GM19025 (cell line): ENCODE data around the gene TRIO.

Experiments used
- ATAC-seq: cut with Tn5 transposase; IDR thresholded peaks from one replicate; pipeline ENCODE4 v1.9.1; 2021; ENCODE audit warnings: mild to moderate bottlenecking, low read depth, moderate library complexity; ENCODE audit not compliant: unreplicated experiment

The TRIO gene

DNA sequence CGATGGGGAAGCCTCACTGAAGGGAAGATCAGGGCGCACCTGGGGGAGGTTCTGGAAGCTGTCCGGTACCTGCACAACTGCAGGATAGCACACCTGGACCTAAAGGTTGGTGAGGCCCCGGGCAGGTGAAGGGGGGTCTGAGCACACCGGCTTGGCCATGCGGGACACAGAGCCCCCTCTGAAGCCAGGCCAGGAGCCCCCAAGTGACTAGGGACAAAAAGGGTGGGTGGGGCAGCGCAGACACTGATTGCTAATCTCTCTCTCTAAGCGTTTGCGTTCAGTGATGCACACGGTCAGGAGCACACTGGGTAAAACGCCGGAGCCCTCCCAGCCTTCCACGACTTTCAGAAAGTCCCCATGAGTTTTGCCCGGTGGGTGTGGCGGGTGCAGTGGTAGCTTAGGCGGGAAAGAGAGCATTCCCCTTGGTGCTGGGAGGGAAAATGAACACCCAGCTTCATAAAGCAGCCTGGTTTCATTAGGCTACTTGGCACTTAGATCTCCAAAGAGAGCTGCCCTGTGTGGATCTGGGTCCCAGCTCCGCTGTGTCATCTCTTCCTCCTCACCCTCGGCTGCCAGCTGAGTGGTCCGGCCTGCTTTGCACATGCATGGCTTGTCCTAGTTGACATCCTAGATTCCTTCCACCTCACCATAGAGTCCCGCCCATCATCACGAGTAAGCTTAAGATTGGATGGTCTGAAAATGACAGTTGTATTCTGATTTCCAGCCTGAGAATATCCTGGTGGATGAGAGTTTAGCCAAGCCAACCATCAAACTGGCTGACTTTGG, 364.2 kb downstream of the TRIO start:
- no peak for ATAC-seq

DNA sequence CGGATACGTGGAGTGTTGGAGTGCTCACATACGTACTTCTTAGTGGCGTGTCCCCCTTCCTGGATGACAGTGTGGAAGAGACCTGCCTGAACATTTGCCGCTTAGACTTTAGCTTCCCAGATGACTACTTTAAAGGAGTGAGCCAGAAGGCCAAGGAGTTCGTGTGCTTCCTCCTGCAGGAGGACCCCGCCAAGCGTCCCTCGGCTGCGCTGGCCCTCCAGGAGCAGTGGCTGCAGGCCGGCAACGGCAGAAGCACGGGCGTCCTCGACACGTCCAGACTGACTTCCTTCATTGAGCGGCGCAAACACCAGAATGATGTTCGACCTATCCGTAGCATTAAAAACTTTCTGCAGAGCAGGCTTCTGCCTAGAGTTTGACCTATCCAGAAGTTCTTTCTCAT, 364.9 kb downstream of the TRIO start:
- ATAC-seq, result no peak

DNA sequence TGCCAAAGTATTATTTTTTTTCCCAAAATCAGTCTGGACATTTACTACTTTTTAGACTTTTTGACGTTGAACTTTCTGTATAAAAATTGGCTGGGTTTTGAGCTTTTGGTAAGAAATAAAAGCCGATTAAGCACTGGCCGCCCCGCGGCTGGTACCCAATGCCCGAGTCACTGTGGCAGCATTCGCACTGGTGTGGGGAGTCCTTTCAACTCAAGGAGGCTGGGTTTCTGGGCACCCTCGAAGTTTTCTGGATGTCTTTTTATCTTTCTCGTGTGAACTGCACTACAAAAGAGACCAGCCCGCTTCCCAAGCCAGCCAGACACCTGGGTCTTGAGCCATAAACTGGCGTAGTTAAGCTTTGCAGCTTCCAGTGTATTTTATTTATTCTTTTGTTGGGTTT, 366.4 kb downstream of the TRIO start:
- no peak for ATAC-seq

DNA sequence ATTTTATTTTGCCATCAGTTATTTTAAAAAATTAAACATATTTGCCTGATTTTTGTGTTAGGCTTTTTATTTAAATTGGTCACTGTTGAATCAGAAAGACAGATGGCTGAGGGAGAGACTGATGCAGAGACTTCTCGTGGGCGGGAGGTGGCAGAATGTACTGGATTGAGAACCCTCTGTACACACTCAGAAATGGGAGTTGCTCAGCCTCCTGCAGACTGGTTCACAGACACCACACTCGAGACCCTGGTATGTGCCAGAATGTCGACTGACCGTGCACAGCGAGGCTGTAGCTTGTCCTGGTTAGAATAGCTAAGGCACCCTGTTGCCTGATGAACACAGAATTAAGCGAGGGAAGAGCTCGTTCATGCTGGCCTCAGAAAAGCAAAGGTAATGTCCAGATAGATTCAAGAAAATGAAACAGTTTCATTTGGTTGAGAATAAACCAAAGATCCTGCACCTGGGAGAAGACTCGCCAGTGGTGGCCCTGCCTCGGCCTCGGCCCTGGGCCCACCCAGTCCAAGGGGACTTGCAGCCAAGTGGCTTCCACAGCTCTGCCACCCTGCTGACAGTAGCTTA, 367.1 kb downstream of the TRIO start:
- no peak for ATAC-seq

DNA sequence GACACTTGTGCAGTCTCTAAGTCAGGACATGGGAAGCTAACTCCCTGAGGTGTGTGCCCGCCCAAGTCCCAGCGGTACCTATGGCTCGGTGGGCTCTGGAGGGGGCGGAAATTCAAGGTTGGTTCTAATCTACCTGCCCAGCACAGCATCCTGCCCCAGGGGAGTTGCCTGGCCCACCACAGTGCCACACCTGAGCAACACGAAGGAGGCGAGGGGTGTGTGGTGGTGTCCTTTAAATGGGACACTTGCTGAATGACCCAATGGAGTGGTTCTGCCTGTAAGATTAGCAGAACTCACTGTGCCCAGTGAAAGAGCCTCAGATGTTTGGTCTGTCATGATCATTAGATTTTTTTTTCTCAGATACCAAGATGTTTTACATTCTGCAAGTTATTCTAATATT, 367.7 kb downstream of the TRIO start:
- no peak for ATAC-seq

DNA sequence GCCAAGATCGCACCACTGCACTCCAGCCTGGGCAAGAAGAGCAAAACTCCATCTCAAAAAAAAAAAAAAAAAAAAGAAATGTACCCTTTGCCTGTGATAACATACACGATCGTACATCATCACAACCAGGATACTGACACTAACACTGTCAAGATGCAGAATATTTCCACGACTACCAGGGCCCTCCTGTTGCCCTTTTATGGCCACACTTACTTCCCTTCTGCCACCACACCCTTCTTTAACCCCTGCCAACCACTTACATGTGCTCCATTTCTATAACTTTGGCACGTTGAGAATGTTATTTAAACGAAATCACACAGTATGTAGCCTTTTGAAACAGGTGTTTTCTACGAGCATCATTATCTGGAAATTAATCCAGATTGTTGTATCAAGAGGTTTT, 369.4 kb downstream of the TRIO start:
- no peak for ATAC-seq

DNA sequence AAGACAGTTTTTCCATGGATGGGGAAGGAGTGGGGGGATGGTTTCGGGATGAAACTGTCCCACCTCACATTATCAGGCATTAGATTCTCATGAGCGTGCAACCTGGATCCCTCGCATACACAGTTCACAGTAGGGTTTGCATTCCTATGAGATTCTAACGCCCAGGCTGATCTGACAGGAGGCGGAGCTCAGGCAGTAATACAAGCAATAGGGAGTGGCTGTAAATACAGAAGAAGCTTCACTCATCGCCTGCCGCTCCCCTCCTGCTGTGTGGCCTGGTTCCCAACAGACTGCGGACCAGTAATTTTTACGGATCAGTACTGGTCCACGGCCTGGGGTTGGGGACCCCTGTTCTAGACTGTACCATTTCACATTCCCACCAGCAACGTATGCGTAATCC, 370.1 kb downstream of the TRIO start:
- no peak for ATAC-seq

DNA sequence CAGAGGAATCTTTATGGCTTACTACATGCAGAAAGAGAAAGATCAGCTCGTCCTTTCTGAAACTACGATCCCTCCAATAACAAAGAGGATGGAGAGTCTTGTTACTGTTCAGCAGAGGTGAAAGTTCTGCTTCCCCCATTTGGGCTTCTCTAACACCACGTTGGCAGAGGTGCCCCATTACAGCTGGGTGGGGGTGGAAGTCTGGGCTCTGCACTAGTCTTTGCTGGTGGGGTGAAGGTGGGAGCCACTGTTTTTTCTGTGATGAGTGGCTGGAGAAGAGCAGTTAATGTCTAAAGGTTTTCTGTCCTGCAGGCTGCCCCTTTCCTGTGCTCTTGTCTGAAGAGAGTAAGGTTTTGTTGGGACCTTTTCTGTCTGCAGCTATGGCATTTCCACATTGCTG, 373.8 kb downstream of the TRIO start:
- no peak for ATAC-seq

DNA sequence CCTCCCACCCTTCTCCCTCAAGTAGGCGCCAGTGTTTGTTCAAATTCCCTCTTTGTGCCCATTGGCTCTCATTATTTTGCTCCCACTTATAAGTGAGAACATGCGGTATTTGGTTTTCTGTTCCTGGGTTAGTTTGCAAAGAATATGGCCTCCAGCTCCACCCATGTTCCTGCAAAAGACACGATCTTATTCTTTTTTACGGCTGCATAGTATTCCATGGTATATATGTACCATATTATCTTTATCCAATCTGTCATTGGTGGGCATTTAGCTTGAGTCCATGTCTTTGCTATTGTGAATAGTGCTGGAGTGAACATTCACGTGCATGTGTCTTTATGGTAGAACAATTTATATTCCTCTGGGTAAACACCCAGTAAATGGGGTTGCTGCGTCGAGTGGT, 375.5 kb downstream of the TRIO start:
- ATAC-seq, result no peak

DNA sequence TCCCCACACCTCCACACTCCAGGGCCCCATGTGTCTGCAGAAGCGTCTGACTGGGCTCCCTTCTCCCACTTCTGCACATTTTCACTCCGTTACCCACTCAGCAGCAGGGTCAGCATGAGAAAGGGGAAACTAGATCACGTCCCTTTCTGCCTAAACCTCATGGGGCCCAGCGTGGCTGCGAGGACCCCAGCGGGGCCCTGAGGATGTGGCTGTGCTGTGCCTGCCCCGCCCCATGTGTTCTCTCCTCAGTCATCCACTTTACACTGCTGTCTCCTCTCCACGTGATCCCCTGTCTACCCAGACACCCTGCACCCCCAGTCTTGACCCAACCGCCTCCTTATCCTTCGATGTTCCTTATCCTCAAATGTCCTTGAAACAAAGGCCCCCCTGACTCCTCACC, 378.6 kb downstream of the TRIO start:
- ATAC-seq, result no peak

DNA sequence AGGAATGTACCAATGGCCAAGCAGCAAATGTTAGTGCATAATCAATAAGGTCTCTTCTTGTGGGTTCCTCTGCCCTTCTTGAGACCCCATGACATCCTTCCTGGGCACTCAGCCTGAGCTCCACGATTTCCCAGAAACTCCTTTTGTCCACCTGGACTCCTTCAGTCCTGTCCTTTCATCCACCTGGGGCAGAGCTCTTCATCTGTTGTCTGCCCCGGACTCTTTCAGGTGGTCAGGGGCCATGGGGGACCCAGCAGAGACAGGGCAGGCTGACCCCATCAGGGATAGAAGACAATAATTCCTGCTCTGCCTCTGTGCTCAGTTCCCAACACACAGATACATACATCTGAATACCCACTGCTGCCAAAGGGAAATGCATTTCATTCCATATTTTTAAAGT, 379.6 kb downstream of the TRIO start:
- no peak for ATAC-seq

DNA sequence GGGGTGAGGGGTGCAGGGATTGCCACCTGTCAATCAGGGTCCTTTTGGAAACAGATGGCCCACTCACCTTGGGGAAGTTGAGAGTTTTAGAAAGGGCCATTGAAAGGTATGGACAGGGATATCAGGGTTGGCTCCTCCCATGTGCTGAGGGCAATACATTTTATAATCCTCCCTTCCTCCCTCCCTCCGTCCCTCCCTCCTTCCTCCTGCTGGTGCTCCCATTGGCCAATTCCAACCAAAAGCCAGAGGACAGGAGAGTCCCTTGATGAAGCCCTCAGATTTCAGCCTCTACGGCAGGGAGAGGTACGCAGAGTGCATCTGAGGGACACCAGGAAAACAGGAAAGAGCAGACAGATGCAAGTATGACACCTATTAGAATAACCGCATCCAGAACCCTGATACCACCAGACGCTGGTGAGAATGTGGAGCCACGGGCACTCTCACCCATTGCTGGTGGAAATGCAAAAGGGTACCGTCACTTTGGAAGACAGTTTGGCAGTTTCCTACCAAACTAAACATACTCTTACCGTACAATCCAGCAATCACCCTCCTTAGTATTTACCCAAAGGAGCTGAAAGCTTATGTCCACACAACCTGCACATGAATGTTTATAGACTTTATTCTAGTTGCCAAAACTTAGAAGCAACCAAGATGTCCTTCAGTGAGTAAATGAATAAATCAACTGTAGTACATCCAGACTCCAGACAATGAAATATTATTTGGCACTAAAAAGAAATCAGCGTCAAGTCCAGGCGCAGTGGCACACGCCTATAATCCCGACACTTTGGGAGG, 380.3 kb downstream of the TRIO start:
- no peak for ATAC-seq

DNA sequence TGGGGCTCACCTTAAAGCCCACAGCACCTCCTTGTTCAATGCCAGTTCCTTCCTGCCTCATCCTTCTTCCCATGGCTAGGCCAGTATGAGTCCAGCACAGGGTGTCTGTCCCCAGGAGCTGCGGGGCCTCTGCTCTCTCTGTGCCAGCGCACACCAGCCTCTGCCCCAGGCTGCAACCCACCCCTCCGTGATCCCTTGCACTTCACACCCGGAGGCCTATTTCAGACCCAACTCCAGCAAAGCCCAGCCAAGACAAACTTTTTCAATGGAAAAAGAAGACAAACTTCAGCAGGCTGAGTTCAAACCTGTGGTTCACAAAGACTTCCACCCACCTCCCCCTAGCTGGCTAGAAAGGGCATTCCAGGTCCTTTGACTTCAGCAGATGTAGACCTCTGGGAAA, 382.3 kb downstream of the TRIO start:
- ATAC-seq, result no peak

DNA sequence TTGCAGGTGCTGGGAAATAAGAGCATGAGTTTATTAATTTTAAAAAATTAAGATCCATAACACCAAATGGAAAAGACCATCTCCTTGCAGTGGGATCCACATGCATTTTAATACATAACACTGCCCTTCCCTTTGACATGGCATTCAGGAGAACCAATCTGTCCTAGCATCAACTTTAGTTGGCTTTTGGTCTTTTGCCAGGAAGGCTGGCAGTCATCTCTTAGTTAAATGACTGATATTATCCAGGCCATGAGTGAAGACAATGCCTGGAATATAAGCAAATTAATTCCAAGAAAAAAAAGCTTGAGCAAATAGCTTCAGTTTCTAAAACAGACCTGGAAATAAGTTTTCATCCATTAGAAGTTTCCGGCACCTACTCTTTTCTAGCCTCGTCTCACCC, 383.4 kb downstream of the TRIO start:
- ATAC-seq, result no peak

DNA sequence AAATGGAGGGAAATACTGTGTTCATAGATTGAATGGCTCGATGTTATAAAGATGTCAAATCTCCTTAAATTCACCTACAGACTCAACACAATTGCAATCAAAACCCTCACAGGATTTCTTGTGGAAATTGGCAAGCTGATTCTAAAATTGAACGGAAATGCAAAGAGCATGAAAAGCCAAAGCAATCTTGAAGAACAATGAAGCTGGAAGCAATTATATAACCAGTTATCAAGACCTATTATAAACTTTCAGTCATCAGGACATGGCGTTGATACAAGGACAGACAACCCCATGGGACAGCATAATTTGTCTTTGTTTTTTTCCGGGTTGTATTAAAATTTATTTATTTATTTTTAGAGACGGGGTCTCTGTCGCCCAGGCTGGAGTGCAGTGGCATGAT, 385.0 kb downstream of the TRIO start:
- ATAC-seq, result no peak

DNA sequence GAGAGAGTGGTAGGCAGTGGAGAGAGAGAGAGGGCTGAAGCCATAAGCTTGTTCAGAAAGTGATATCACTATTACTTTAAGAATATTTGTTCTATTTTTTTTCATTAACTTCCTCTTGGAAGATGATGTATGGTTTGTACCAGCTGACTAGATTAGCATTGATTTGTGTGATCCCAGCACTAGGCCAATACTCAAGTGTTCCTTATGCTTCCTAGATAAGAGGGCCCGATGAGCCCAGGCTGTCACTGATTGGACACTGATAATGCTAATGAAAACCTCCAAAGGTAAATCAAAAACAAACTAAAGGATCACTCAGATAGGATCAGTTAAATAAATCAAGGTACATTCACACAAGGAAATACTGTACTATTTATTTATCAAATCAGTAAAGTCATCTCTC, 385.8 kb downstream of the TRIO start:
- ATAC-seq, result no peak

DNA sequence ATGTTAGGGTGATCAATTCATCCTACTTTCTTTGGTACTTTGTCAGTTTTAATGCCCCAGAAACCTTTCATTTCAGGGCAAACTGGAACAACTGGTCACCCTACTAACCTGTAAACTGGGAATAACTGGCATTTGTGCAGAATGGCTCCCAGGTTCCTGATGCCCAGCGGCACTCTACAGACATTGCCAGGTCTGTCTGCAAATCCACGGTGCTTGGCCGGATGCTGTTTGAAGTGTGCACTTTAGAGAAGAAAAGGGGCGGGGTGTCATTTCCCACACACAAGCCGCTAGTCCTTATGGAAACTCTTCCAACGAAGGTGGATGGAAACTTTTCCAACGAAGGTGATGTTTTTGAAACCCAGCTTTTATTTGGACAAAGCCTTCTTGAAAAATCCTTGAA, 388.5 kb downstream of the TRIO start:
- ATAC-seq, result no peak

DNA sequence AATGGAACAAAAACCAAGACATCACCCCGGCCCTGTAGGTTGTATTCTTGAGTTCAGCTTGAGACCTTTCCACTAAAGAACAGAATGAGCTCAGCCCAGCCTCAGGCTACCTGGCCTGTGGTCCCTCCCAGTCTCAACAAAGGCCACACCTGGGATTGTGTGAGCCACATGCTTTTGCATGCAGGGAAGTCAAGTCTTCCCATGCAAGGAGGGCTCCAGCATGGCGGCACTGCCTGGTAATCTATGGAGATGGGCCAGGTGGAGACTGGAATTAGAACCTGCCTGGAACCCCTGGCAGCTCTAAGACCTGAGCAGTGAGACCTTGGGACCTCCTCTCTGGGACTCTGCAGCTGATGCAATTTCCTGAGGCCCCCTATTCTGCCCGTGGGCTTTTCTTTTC, 389.0 kb downstream of the TRIO start:
- ATAC-seq, result no peak

DNA sequence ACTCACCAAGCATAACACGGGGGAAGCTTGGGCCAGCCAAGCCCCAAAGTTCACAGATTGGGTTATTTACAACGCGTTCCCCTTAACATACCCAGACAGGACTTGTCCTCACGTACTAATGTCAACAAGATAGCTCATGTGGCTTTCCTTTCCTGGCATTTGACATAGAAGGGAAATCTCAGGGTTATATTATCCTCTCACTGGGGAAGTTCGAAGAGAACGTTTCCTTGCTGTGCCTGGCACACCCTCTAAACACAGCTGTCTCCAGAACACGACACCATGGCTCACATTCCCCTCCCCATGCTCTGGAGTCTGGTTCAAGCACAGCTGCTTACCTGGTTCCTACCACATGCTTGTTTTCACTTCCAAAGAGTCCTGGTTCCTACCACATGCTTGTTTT, 391.6 kb downstream of the TRIO start:
- ATAC-seq, result no peak

DNA sequence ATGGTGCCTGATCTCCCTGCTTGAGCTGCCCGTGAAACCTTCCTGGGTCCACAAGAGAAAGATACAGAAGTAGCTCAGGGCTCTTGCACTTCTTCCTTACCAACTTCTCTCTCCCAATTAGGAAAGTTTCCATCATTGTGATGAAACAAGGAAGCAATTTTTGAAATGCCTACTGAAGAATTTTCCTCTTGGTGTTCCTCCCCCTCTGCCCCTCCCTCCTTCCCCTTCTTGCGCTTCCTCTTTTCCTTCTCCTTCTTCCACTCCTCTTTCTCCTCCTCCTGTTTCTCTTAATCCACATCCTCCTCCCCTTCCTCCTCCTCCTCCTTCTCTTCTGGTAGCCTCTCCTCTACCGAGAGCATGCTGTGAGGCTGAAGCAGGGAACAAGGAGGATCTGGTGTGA, 402.2 kb downstream of the TRIO start:
- no peak for ATAC-seq

DNA sequence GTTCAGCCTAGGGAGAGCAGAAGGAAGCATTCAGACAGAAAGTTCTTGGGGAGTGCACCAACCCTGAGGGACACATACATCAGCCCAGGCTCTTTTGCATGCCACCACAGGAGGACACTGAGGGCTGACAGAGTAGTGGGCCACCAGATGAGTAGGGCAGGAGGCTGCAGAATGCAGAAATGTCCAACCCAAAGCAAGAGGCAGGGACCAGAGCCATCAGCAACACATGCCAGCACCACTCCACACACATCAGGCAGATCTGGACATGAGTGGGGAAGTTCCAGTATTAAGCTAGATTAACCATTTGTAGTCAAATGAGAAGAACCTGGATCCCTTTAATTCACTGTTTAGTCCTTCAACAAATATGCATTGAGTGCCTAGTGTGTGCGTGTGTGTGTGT, 402.7 kb downstream of the TRIO start:
- no peak for ATAC-seq

DNA sequence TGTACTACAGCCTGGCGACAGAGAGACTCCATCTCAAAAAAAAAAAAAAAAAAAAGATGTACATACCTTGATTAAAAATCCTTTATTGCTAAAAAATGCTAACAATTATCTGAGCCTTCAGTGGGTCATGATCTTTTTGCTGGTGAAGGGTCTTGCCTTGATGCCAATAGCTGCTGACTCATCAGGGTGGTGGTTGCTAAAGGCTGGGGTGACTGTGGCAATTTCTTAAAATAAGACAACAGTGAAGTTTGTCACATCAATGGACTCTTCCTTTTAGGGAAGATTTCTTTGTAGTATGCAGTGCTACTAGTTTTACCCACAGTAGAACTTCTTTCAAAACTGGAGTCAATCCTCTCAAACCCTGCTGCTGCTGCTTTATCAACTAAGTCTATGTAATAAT, 404.5 kb downstream of the TRIO start:
- ATAC-seq, result no peak
